Prostate gland (tissue), 2 donors: Measurements from ENCODE around the gene ZMYND19. TPM values are rescaled to one million over a fixed set of nuclear protein-coding genes. Genes with fewer than 3 reads are reported as not detected.
"Not testable (repeated sequence)": the region's sequence is repeated elsewhere in the genome, so short reads cannot be mapped to it uniquely, and the experiment has no call there.

Source experiments
- DNase-seq: peaks from one replicate; pipeline ENCODE4 v3.0.0-alpha.2; 2019; ENCODE audit warnings: low spot score
- H3K27ac ChIP-seq, 2 donors: fragments of 200-600 bp; sonication (generic); 2 replicates each; pipeline ENCODE4 v1.5.1; 2017 to 2019
- H3K27me3 ChIP-seq: fragments of 200-600 bp; sonication (generic); replicated peaks from 2 replicates; pipeline ENCODE4 v1.5.1; 2019; ENCODE audit not compliant: insufficient read depth
- H3K36me3 ChIP-seq, 2 donors: fragments of 200-600 bp; sonication (generic); 1 replicate in 1 of 2; 2 replicates in 1 of 2; pipeline versions ENCODE4 v1.5.1 to v1.8.1; 2017 to 2019
- H3K4me1 ChIP-seq: fragments of 200-600 bp; sonication (generic); replicated peaks from 2 replicates; pipeline ENCODE4 v1.5.1; 2019
- H3K4me3 ChIP-seq, 2 donors: fragments of 200-600 bp; sonication (generic); 2 replicates each; pipeline ENCODE4 v1.5.1; 2017 to 2019
- H3K9me3 ChIP-seq: fragments of 200-600 bp; sonication (generic); 2 replicates; pipeline ENCODE4 v1.5.1; 2017
- POLR2A ChIP-seq: fragments of 450-650 bp; IDR thresholded peaks from one replicate; pipeline ENCODE4 v1.6.1; 2016; ENCODE audit warnings: antibody characterized with exemption, mild to moderate bottlenecking
- POLR2AphosphoS5 ChIP-seq: sonication (generic); formaldehyde crosslinking; IDR thresholded peaks from one replicate; pipeline ENCODE4 v1.6.1; 2017; ENCODE audit warnings: antibody characterized with exemption
- WGBS: methylation state at CpG from one replicate; pipeline ENCODE4 v1.1.5; 2018; 5-methylcytosine and 5-hydroxymethylcytosine counted together
- intact Hi-C: fragments of 100-400 bp; cut with DNase I; formaldehyde crosslinking; loops from one replicate; pipeline ENCODE4 v1.14.2; 2022
- total RNA-seq, 2 donors: library from RNA; depleted of rRNA; stranded (reverse); fragments of >200 nt; gene quantifications; one replicate each; pipeline ENCODE4 v1.1.0, GENCODE V29; 2016
- TF ChIP-seq, protein P1 (sequence below), 4 experiments: fragments of 200-600 bp in 2 of 4; fragments of 450-650 bp in 2 of 4; sonication (generic) in 2 of 4; IDR thresholded peaks; 1 replicate in 3 of 4; 2 replicates in 1 of 4; pipeline ENCODE4 v1.5.1; 2016 to 2019; ENCODE audit warnings: antibody characterized with exemption in 4 of 4, mild to moderate bottlenecking in 2 of 4, moderate library complexity in 2 of 4

Gene ZMYND19
- total RNA-seq, 2 donors from 2014 or later, result 20.8 to 34.8 TPM

DNA sequence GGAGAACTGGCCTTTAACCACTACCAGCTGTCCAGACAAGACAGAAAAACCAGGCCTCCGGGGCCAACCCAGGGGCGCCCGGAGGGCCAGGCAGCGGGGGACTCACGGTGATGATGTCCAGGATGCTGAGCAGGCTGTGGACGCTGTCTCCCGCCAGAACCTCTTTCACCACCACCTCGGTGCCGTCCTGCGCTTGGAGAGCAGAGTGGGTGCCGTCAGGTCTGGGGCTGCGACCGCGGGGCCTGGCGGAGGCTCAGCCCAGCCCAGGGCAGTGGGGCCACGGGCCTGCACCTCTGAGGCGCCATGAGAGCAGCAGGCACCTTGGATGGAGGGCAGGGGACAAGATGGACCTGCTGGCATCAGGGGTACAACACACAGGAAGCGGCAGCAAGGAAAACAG, 49.8 kb downstream of the ZMYND19 start:
- no peaks in the 10 kb centered on the region for H3K4me1 ChIP-seq
- no peak overlapping the region for H3K4me3 ChIP-seq
- no peaks in the 10 kb centered on the region for H3K36me3 ChIP-seq
- no peak for TF ChIP-seq POLR2A
- TF ChIP-seq POLR2AphosphoS5, result no peak
- TF ChIP-seq, protein P1, sequence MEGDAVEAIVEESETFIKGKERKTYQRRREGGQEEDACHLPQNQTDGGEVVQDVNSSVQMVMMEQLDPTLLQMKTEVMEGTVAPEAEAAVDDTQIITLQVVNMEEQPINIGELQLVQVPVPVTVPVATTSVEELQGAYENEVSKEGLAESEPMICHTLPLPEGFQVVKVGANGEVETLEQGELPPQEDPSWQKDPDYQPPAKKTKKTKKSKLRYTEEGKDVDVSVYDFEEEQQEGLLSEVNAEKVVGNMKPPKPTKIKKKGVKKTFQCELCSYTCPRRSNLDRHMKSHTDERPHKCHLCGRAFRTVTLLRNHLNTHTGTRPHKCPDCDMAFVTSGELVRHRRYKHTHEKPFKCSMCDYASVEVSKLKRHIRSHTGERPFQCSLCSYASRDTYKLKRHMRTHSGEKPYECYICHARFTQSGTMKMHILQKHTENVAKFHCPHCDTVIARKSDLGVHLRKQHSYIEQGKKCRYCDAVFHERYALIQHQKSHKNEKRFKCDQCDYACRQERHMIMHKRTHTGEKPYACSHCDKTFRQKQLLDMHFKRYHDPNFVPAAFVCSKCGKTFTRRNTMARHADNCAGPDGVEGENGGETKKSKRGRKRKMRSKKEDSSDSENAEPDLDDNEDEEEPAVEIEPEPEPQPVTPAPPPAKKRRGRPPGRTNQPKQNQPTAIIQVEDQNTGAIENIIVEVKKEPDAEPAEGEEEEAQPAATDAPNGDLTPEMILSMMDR (IDR thresholded peaks at IDR 0.05), result no peak
- intact Hi-C loops, result no loop called here
- H3K9me3 ChIP-seq, result no peaks in the 10 kb centered on the region
- no peak overlapping the region for H3K27ac ChIP-seq
- DNase-seq, result no peak
- 89% methylated on average over 18 of the region's 18 CpGs for WGBS
- no peaks in the 10 kb centered on the region for H3K27me3 ChIP-seq

DNA sequence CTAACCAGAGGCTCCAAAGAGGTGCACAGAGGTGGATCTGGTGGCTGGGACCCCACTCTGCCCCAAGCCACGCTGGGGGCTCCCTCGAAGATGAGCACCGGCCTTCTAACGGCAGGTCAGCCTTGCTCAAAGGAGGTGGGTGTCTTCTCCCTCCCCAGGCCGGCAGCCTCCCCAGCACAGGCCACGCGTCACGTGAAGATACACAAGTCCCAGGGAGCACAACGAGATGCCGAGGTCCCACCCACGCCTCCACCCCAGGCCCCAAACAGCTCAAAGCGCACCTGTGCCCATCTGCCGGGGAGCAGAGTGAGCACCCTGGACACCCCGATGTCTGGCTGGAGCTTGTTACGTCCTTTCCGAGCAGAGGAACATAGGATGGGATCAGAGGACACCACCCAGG, 52.3 kb downstream of the ZMYND19 start:
- Histone ChIP-seq H3K9me3 (no peaks in the 10 kb centered on the region), H3K4me3 (no peak overlapping the region), H3K36me3 (no peaks in the 10 kb centered on the region), H3K27me3 (no peaks in the 10 kb centered on the region), H3K4me1 (peaks cover 4% of the 10 kb centered on the region), H3K27ac (no peak overlapping the region)
- 95% methylated on average over 16 of the region's 16 CpGs for WGBS
- intact Hi-C loops, result no loop called here
- TF ChIP-seq, protein P1 (IDR thresholded peaks at IDR 0.05), result no peak
- TF ChIP-seq POLR2AphosphoS5 (no peak), POLR2A (no peak)
- no peak for DNase-seq

DNA sequence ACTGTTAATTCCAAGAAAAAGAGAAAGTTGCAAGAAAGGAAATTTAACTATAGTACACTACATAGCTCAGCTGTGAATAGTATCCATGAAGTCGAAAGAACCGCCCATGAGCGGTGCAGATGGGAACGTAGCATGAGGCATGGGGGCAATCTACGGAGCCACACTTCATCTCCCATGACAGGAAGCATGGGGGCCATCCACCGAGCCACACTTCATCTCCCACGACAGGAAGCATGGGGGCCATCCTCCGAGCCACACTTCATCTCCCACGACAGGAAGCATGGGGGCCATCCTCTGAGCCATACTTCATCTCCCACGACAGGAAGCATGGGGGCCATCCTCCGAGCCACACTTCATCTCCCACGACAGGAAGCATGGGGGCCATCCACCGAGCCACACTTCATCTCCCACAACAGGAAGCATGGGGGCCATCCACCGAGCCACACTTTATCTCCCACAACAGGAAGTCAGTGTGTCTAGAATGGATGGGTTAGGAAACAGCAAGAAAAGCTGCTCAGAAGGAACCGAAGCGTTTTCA, 53.6 kb downstream of the ZMYND19 start:
- H3K4me1 ChIP-seq, H3K4me3 ChIP-seq, intact Hi-C loops, H3K36me3 ChIP-seq, DNase-seq, H3K9me3 ChIP-seq, H3K27me3 ChIP-seq, H3K27ac ChIP-seq: not testable (repeated sequence)
- 89% methylated on average over 16 of the region's 16 CpGs for WGBS

DNA sequence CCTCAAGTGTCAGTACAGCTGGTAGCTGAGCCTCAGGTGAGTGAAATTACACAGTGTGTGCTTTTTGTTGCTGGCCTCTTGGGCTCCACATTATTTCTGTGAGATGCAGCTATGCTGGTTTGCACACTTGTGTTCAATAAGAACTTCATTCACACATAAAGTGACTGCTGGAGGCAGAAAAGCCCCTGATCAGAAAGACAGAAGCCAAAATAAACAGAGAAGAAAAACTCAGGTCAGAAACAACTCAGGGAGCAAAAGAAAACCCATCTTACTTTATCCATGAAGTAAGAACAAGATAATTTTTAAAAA, 55.2 kb downstream of the ZMYND19 start:
- Histone ChIP-seq H3K4me1 (peaks cover 4% of the 10 kb centered on the region), H3K27me3 (no peaks in the 10 kb centered on the region), H3K27ac (peak overlapping the region; percentile 20 to 52), H3K4me3 (no peak overlapping the region), H3K36me3 (no peaks in the 10 kb centered on the region), H3K9me3 (no peaks in the 10 kb centered on the region)
- intact Hi-C loops, result no loop called here
- TF ChIP-seq POLR2AphosphoS5 (no peak), POLR2A (no peak)
- TF ChIP-seq, protein P1 (IDR thresholded peaks at IDR 0.05), result no peak
- DNase-seq, result no peak

DNA sequence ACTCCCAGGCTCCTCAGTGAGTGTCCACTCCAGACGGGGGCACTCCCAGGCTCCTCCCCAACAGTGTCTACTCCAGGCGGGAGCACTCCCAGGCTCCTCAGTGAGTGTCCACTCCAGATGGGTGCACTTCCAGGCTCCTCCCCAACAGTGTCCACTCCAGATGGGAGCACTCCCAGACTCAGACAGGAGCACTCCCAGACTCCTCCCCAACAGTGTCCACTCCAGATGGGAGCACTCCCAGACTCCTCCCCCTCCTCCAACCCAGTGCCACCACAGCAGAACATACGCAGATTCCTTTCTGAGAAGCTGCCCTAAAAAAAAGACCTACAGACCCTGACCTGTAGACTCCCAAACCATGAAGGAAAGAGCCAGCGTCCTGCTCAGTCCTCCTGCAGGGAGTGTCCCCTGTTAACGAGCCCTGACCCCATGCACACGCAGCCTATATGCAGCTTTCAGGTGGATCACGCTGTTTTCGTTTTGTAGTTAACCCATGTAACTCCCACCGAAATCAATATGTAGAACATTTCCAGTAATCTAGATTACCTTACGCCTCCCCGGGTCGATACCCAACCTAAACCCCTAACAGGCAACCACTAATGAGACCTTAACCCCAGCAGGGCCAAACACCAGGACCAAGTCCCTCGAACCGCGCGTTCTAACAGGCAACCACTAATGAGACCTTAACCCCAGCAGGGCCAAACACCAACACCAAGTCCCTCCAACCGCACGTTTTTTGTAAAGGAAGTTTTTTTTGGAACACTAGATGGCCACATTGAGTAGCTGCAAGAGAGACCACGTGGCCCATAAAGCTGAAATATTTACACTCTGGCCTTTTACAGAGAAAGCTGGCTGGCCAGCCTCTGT, 55.8 kb downstream of the ZMYND19 start:
- DNase-seq, result peak; percentile 85
- peak overlapping the region; percentile 20 to 52 for H3K27ac ChIP-seq
- TF ChIP-seq POLR2AphosphoS5 (peak; percentile 95), POLR2A (no peak)
- TF ChIP-seq, protein P1 (IDR thresholded peaks at IDR 0.05), result peak; percentile 74 to 82 (median 80)
- 35% methylated on average over 19 of the region's 19 CpGs for whole genome bisulfite sequencing
- intact Hi-C loops, result no loop called here
- no peak overlapping the region for H3K4me3 ChIP-seq
- no peaks in the 10 kb centered on the region for H3K27me3 ChIP-seq
- no peaks in the 10 kb centered on the region for H3K36me3 ChIP-seq
- no peaks in the 10 kb centered on the region for H3K9me3 ChIP-seq
- peaks cover 4% of the 10 kb centered on the region for H3K4me1 ChIP-seq

DNA sequence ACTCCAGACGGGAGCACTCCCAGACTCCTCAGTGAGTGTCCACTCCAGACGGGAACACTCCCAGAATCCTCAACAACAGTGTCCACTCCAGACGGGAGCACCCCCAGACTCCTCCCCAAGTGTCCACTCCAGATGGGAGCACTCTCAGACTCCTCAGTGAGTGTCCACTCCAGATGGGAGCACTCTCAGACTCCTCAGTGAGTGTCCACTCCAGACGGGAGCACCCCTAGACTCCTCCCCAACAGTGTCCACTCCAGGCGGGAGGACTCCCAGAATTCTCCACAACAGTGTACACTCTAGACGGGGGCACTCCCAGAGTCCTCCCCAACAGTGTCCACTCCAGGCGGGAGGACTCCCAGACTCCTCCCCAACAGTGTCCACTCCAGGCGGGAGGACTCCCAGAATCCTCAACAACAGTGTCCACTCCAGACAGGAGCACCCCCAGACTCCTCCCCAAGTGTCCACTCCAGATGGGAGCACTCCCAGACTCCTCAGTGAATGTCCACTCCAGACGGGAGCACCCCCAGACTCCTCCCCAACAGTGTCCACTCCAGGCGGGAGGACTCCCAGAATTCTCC, 57.3 kb downstream of the ZMYND19 start:
- H3K27ac ChIP-seq, H3K4me1 ChIP-seq, intact Hi-C loops, DNase-seq, H3K27me3 ChIP-seq, H3K9me3 ChIP-seq, H3K36me3 ChIP-seq, H3K4me3 ChIP-seq: not testable (repeated sequence)
- WGBS, result 88% methylated on average over 10 of the region's 10 CpGs
